Temporal lobe (tissue), 1 donor: ENCODE measurements around the gene LIMD2. TPM values are rescaled to one million over a fixed set of nuclear protein-coding genes. Genes with fewer than 3 reads are reported as not detected.

Experiments
- total RNA-seq: library from RNA; depleted of rRNA; stranded (reverse); fragments of >200 nt; gene quantifications from one replicate; pipeline ENCODE4 v1.2.3, GENCODE V29; 2014

Gene LIMD2
- total RNA-seq, 1 donor from 2014 or later = 18.4 TPM

Other genes starting within 250 kb of the LIMD2 start
- gene ACE, start 223.1 kb downstream of the LIMD2 start, total RNA-seq = 4.4 TPM
- 0.25 TPM for gene KCNH6, start 176.8 kb downstream of the LIMD2 start, total RNA-seq
- 45.5 TPM for gene DCAF7, start 149.6 kb downstream of the LIMD2 start, total RNA-seq
- gene TACO1, start 99.2 kb downstream of the LIMD2 start, total RNA-seq = 4.7 TPM
- gene MAP3K3, start 77.7 kb downstream of the LIMD2 start, total RNA-seq = 19.2 TPM
- 24.8 TPM for gene STRADA, start 41.7 kb upstream of the LIMD2 start, total RNA-seq
- gene CCDC47, start 73.5 kb upstream of the LIMD2 start, total RNA-seq = 46.2 TPM
- gene DDX42, start 74.0 kb upstream of the LIMD2 start, total RNA-seq = 61.0 TPM
- gene PSMC5, start 127.3 kb upstream of the LIMD2 start, total RNA-seq = 35.4 TPM
- 24.1 TPM for gene FTSJ3, start 127.5 kb upstream of the LIMD2 start, total RNA-seq
- gene SMARCD2, start 142.6 kb upstream of the LIMD2 start, total RNA-seq = 4.7 TPM
- gene CSH2, start 173.6 kb upstream of the LIMD2 start, total RNA-seq = not detected
- gene GH2, start 181.8 kb upstream of the LIMD2 start, total RNA-seq = not detected
- not detected for gene CSH1, start 196.4 kb upstream of the LIMD2 start, total RNA-seq
- gene CSHL1, start 211.1 kb upstream of the LIMD2 start, total RNA-seq = not detected
- gene GH1, start 218.7 kb upstream of the LIMD2 start, total RNA-seq = not detected
- gene CD79B, start 232.2 kb upstream of the LIMD2 start, total RNA-seq = not detected